ENCODE results near the gene LAPTM4A. TPM values are rescaled to one million over a fixed set of nuclear protein-coding genes. Genes with fewer than 3 reads are reported as not detected.

LAPTM4A gene
- total RNA-seq, 1 experiment from 2014 or later, result 267 TPM

Other genes starting within 250 kb of the LAPTM4A start
- gene TTC32, start 149.6 kb downstream of the LAPTM4A start, total RNA-seq (2014; rRNA removed; shearing (Covaris generic)), result 13.0 and 18.0 TPM in 2 replicates
- gene WDR35, start 61.5 kb downstream of the LAPTM4A start, total RNA-seq (2014; rRNA removed; shearing (Covaris generic)), result 12.9 and 14.4 TPM in 2 replicates
- gene MATN3, start 39.0 kb downstream of the LAPTM4A start, total RNA-seq (2014; rRNA removed; shearing (Covaris generic)), result 5.3 and 6.0 TPM in 2 replicates
- gene SDC1, start 173.5 kb upstream of the LAPTM4A start, total RNA-seq (2014; rRNA removed; shearing (Covaris generic)), result 28.8 and 42.3 TPM in 2 replicates

All from RPMI7951 (cell line).